ENCODE data around the gene CHST3.
"Not testable (repeated sequence)": the region's sequence is repeated elsewhere in the genome, so short reads cannot be mapped to it uniquely, and the experiment has no call there.

The CHST3 gene

DNA sequence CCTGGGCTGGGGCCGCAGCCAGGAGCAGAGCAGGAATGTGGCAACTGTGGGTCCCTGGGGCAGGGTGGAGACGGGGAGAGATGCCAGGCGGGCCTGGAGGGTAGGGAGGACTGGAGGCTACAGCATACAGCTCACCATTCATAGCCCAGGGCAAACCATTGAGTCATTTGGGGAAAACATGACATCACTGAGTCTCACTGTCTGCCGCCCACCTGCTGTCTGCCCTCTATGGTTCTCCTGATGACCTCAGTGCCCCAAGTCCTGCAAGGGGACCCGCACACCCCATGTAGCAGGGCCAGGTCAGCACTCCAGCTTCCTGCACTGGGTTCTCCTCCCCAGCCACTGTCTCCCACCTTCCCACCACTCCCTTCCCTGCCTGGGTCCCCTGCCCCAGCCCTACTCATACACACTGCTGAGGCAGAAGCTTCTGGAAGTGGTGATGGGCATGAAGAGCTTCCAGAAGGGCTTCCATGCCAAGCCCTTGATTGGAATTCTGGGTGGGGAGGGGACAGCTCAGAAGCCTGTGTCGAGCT, 10.4 kb downstream of the CHST3 start:
- DNase-seq, result peak; percentile 5

DNA sequence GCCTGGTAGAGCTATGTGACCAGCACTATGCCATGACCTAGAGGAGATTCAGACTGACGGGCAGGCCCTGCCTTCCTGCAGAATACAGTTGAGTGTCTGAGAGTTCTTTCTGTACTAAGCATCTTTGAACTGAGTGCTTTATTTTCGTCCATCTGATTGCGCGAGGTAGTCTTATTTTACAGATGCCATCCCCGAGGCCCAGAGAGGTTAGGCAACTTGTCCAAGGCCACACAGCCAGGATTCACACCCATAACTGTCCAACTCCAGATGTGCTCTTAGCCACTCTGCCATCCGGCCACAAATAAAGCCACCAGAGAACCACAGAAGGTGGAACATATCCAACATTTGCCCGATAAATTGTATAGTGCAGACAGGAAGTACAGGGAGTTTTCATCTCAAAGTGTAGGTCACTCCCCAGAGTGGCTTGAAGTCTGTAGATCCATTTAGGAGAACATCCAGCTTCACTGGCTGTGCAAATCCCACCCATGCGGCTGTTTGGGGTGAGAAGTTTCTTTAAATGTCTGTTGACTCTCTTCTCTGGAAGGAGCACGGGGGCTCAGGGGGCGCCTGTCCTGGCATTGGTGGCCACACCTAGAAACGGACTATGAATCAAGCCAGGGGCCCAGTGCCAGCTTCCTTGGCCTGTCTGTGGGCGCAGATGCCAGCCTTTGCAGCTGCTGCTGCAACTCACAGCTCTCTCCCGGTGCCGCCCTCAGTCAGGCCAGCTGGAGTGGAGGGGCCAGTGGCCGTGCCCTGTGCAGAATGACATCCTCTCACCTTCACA, 11.1 kb downstream of the CHST3 start:
- no peak for DNase-seq

DNA sequence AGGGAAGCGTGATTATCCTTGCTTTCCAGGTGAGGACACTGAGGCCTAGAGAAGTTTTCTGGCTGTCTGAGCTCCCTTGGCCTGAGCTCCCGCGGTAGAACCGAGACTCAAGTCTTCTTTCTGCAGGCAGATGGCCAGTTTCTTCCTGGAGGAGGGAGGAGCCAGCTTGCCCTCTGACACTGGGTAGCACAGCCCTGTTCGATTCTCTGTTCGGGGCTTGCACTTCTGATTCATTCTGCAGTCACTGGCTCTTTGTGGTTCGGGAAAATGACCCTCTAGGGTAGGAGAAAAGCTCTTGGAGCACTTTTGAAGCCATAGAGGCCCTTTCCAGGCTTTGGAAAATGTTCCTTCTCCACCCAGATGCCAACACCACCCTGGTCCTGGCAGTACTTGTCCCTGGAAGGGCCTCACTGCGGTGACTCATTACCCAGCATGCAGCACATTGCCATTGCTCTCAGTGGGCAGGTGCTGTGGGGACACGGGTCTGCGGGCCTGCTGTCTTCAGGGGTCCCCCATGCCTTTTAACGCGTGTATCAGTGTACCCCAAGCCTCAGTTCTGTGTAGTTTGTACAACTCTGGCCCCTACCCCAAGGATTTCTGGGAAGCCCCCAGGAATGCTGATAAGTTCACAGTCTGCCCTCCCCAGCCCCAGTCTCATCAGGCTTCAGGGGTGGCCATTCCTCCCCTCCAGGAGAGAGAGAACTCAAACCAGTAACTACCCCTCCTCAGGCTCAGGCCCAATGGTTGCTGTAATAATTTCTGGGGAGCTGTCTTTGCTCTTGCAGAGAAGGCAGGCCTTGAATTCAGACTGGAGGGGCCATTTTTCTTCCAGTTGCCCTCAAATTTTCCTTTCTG, 11.9 kb downstream of the CHST3 start:
- DNase-seq, result no peak

DNA sequence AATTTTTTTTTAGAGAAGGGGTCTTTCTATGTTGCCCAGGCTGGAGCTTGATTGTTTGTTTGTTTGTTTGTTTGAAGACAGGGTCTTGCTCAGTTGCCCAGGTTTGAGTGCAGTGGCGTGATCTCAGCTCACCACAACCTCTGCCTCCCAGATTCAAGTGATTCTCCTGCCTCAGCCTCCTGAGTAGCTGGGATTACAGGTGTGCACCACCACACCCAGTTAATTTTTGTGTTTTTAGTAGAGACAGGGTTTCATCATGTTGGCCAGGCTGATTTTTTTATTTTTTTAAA, 13.4 kb downstream of the CHST3 start:
- not testable (repeated sequence) for DNase-seq

DNA sequence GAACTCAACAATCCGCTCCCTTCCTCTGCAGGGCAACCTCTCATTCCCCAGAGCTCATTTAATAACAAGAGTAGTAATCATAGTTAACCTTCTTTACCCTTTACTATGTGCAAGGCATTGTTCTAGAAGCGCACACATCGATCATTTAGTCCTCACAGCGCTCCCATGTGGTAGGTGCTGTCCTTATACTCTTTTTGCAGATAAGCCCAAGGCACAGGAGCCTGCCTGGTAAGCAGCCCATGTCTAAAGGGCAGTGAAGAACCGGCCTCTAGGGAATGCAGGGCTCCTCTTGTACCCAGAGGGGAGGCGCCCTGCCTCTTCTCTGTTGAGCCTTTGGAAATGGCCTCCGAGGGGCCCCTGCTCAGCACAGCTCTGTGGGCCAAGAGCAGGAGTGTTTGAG, 14.3 kb downstream of the CHST3 start:
- DNase-seq, result no peak

DNA sequence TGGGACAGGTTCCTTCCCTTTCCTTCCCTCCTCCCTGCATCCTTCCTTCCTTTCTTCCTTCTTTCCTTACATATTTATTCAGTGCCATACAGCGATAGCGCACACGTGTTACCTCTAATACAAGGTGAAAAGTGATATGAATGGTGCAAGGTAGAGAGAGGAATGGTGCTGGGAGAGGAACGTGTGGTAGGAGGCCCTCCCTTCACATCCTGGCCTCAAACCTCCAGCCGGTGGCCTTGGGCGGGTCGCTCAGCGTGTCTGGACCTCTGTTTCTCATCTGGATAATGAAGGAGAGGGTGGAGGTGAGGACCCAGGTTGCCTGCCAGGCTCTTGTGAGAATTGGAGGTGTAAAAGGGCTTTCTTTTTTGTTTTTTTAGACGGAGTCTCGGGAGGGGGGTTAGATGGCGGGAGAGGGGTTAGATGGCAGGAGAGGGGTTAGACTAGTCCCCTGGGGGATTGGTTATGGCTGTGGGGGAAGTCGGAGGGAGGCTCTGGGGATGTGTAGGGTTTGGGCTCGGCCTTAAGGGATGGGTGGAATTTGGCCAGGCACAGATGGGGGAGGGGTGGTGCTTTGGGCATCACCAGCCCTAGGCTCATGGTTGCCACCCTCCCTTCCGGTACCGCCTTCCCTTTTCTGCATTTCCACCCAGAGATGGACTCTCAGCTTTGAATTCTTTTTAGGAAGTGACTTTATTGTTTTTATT, 14.9 kb downstream of the CHST3 start:
- DNase-seq, result no peak

DNA sequence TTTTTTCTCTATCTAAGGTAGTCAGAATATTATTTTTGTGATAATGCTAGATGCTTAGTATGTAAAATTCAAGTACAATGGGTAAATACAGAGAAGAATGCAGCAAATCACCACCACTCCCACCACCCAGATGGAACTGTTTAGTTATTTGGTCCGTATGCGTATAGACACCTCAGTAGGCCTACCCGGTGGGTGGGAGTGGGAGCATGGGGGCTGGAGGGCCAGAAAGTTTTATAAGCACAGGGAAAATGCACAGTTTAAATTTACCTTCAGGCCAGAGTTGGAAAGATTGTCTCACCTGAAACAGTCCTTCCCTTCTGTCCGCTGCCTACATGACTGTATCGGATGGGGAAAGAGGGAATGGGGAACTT, 15.5 kb downstream of the CHST3 start:
- no peak for DNase-seq

DNA sequence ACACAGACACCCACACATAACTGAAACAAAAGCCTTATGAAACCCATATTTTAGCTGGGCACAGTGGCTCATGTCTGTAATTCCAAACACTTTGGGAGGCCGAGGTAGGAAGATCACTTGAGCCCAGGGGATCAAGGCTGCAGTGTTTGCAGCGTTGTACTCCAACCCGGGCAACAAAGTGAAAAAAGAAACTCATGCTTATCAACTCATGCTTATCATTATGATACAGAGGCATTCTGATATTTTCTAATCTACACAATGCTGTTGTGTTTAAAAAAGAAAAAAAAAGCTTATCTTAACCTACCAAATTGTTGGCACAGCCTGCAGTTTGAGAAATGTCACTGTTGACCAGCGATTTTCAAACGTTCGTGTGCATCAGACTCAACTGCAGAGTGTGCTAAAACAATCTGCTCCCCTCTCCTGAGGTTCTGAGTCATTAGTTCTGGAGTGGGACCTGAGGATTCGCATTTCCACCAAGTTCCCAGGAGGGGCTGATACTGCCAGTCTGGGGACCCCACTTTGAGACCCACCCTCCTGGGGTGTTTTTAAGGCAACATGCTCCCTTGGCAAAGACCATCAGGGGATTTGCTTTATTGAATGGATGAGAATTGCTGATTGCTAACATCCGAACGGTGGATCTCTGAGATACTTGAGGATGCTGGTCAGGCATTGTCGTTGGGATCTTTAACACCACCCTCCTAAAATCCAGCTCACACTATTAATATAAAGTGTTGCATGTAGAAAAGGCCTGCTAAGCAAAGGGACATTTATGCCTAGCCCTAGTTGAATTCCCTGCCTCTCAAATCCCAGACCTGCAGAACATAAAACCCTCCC, 16.2 kb downstream of the CHST3 start:
- no peak for DNase-seq

DNA sequence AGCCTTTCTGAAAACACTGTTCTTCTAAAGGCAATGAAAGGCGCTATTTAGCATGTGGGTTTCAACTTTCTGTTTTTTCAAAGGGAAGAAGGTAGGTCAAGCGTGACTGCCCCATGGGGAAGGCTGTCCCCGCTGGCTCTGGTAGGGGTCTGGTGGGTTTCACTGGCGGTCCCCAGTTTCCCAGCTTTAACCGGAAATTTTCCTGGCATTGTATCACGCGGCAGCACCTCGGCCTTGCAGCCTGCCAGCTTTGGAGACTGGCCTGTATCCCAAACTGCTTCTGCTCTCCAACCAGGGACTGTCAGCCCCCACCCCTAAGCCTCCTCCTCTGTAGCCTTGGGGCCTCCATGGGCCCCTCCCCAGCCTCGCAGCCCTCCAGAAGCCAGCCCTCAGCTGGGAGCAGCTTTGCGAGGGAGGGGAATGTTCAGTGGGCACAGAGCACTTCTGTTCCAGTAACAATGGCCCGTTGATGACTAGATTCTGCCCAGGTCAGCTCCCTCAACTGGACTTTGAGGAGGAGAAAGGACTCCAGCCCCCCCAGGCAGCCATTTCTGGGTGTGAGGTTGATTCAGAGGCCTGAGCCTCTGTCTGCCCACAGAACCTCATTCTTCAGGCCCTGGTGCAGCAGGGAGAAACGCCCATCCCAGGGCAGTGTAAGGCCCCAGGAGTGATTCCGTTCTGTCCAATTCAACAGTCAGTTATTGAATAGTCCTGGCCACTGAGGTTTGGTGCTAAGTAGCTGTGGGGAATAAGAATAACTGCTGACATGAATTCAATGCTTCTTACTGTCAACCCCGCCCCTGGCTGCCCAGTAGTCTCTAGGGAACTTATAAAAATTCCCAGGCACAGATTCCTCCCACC, 17.1 kb downstream of the CHST3 start:
- no peak for DNase-seq

DNA sequence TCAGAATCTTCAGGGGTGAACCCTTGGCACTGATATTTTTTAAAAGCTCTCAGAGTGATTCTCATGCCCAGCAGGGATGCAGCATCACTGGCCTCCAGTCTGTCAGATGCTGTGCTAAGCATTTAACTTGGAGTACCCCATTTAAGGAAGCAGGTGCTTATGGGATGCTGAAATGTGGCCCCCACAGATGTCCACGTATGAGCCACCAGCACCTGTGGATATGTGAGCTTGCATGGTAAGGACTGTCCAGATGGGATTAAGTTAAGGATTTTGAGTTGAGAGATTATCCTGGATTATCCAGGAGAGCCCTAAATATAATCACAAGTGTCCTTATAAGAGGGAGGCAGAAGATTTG, 17.7 kb downstream of the CHST3 start:
- no peak for DNase-seq

DNA sequence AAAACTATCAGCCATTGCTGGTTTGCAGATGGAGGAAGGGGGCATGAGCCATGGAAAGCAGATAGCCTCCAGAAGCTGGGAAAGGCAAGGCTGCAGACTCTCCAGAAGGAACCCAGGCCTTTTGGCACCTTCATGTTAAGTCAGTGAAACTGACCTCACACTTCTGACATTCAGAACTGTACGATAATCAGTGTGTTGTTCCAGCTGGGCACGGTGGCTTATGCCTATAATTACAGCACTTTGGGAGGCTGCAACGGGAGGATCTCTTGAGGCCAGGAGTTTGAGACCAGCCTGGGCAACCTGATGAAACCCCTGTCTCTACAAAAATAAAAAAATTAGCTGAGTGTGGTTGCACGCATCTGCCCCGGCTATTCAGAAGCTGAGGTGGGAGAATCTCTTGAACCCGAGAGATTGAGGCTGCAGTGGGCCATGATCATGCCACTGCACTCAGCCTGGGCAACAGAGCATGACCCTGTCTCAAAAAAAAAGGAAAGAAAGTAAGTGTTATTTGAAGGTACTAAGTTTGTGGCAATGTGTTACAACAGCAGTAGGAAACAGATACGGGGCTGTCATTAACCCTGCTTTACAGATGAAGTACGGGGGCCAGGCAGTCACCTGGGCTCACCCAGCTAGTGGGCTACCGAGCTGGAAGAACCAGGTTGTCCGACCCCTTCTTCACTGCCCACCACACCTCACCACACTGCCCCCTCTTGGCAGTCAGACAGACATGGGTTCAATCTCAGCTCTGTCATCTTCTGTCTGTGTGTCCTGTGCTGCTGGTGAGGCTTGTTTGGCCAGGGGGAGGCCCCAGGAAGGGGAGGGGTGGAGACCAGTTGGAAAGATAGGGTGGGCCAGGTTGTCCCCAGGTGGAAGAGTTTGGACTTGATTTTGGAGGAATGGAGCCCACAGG, 18.3 kb downstream of the CHST3 start:
- DNase-seq, result no peak

DNA sequence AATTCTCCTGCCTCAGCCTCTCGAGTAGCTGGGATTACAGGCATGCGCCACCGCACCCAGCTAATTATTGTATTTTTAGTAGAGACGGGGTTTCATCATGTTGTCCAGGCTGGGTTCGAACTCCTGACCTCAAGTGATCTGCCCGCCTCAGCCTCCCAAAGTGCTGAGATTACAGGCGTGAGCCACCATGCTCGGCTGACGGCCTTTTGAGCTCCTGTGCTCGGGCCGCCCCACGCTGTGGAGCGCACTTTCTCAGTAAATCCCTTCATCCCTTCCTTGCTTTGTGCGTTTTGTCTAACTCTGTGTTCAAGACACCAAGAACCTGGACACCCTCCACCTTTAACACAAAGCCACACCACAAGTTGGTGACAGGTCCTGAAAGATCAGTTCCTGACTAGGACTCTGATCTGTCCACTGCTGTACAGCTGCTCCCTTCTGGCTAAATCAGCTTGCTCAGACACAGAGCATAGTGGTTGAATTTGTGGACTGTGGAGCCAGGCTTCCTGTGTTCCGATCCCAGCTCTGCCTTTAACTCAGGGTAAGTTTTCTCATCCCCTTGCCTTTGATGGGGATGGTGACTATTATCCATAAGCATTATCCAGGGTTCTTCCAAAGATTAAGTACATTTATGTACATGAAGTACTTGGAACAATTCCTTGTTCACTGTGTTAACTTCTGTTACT, 20.1 kb downstream of the CHST3 start:
- no peak for DNase-seq

DNA sequence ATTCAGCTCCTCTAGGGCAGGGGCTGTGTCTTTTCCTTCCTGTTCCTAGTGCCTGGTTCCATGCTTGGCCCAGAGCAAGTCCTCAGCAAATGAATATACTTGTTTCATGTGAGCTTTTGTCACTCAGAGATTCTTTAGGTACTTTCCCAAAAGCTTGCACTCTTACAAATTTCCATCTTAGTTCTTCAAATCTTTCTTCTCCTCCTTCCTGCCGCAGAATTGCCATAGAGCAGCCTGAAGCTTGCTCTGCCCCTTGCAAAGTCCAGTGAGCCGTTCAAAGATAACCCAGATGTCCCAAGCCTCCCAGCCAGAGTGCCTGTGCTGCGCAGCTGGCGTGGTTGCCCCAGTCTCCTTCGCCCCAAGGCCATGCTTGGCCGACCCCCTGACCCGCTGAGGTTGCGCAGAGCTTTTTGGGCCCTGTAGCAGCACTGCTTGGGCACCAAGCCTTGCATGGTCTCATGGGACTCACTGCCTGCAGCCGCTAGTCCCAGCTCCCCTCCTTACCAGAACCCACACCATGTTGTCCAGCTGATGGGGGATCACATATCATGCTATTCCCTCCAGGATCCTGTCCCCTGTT, 20.7 kb downstream of the CHST3 start:
- DNase-seq, result no peak

DNA sequence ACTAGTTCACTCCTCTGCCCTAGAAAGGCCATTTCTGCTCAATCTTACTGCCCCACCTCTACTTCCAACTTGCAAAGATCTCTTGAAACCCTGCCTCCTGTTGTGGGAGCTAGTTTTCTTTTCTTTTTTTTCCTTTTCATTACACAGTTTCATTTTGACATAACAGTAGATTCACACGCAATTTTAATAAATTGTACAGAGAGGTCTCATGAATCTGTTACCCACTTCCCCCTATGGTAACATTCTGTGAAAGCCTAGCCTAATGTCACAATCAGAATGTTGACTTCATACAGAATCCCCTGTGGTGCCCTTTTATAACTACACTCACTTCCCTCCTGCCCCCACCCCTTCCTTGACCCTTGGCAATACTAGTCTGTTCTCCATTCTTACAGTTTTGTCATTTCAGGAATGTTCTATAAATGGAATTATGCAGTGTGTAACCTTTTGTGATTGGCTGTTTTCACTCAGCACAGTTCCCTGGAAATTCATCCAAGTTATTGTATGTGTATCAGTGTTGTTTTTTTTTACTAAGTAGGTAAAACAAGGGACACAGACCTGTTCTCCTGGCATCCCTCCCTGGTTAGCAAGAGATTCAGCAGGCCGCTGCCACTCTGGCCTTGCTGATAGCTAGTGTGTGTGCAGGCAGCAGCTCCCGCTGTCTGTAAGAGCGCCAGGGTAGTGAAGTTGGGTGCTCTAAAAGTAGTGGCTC, 21.5 kb downstream of the CHST3 start:
- no peak for DNase-seq

DNA sequence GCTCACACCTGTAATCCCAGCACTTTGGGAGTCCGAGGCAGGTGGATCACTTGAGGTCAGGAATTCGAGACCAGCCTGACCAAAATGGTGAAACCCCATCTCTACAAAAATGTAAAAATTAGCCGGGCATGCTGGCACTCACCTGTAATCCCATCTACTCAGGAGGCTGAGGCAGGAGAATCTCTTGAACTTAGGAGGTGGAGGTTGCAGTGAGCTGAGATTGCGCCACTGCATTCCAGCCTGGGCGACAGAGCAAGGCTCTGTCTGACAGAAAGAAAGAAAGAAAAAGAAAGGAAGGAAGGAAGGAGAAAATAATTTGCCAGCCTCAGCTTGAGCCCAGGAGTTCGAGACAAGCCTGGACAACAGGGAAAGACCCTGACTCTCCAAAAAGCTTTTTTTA, 24.7 kb downstream of the CHST3 start:
- not testable (repeated sequence) for DNase-seq

DNA sequence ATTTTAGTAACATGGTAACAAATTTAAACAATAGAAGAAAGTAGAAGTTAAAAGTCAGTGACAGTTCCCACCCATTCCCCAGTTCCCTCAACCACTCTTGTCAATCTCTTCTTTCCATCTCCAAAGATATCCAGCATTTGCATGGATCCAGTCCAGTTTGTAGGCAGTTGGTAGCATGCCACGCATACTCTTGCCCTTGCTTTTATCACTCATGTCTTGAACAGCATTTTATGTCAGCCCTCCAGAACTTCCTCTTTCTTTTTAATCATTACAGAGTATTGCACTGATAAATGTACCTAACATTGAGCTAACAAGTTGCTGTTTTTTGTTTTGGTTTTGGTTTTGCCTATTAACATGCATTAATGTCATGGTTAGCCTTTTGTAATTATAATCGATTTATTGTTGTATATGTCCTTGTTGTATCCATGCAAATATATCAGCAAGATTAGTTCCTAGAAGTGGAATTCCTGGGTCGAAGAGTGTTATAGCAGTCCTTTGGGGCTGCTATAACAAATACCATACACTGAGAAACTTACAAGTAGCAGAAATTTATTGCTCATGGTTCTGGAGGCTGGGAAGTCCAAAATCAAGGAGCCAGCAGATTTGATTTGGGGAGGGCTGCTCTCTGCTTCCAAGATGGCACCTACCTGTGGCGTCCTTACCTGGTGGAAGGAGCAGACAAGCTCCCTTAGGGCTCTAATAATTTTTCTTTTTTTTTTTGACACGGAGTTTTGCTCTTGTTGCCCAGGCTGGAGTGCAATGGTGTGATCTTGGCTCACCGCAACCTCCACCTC, 25.7 kb downstream of the CHST3 start:
- no peak for DNase-seq

DNA sequence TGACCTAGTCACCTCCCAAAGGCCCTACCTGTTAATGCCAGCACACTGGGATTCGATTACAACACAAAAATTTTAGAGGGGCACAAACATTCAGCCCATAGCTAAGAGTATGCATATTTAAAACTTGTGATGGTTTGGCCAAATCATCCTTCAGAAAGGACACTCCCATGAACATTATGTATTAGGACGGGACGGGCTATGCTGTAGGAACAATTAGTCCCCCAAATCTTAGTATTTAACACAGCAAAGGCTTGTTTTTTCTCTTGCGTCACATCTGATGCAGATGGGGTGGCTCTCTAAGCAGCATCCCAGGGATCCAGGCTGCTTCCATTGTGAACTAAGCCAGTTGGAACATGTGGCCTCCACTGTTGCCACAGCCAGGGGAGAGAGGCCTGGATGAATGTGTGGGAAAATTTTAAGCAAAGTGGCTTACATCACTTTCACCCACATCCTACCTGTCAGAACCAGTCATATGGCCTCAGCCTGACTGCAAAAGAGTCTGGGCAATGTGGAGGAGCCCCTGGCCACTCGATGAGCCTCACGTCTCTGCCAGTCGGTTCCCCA, 26.6 kb downstream of the CHST3 start:
- DNase-seq, result no peak

DNA sequence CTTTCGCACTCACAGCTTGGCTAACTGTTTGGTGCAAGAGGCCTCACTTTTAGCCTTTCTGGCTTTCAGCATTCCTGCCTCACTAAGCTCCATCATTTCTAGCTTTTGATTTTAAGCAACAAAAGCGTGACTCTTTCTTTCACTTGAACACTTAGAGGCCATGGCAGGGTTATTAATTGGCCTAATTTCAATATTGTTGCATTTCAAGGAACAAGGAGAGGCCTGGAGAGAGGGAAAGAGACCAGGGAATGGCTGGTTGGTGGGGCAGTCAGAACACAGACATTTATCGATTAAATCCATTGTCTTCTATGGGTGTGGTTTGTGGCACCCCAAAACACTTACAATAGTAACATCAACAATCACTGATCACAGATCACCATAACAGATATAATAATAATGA, 31.3 kb downstream of the CHST3 start:
- DNase-seq, result no peak
